GM23338 (cell line): ENCODE measurements around the gene ST3GAL4. TPM values are rescaled to one million over a fixed set of nuclear protein-coding genes. Genes with fewer than 3 reads are reported as not detected.
A peak's percentile ranks its signal among the peaks of the same experiment; 100 is the strongest.
"Not testable (repeated sequence)": the region's sequence is repeated elsewhere in the genome, so short reads cannot be mapped to it uniquely, and the experiment has no call there.

Experiments
- ATAC-seq: fragments of 200-7000 bp; cut with Tn5 transposase; 3 replicates; pipeline ENCODE4 v1.9.1; 2020
- DNase-seq: peaks from one replicate; pipeline ENCODE4 v3.0.0-alpha.2; 2015; ENCODE audit warnings: low spot score
- H2AFZ ChIP-seq: fragments of 200-600 bp; sonication (generic); 2 replicates; pipeline ENCODE4 v1.8.0; 2016; ENCODE audit warnings: antibody characterized with exemption, mild to moderate bottlenecking, moderate library complexity
- H3F3A ChIP-seq: fragments of 200-600 bp; sonication (generic); replicated peaks from 2 replicates; pipeline ENCODE4 v1.8.0; 2017; ENCODE audit warnings: antibody characterized with exemption, mixed run types, low read depth
- H3K27ac ChIP-seq: fragments of 200-600 bp; sonication (generic); 2 replicates; pipeline ENCODE4 v1.6.1; 2016; ENCODE audit warnings: low read depth
- H3K27me3 ChIP-seq: fragments of 200-600 bp; sonication (generic); 2 replicates; pipeline ENCODE4 v1.8.0; 2016; ENCODE audit warnings: mild to moderate bottlenecking, mixed run types, moderate library complexity; ENCODE audit not compliant: insufficient read depth
- H3K36me3 ChIP-seq: fragments of 200-600 bp; sonication (generic); 2 replicates; pipeline ENCODE4 v1.8.0; 2016; ENCODE audit warnings: mild to moderate bottlenecking; ENCODE audit not compliant: insufficient read depth
- H3K4me1 ChIP-seq: fragments of 200-600 bp; sonication (generic); 2 replicates; pipeline ENCODE4 v1.8.0; 2016; ENCODE audit warnings: mild to moderate bottlenecking, moderate library complexity; ENCODE audit not compliant: insufficient read depth
- H3K4me2 ChIP-seq: fragments of 200-600 bp; sonication (generic); 2 replicates; pipeline ENCODE4 v1.7.1; 2017; ENCODE audit warnings: mixed run types
- H3K4me3 ChIP-seq: fragments of 200-600 bp; sonication (generic); 2 replicates; pipeline ENCODE4 v1.6.1; 2016; ENCODE audit warnings: mixed run types
- H3K79me2 ChIP-seq: fragments of 200-600 bp; sonication (generic); replicated peaks from 2 replicates; pipeline ENCODE4 v1.8.0; 2017; ENCODE audit warnings: mild to moderate bottlenecking; ENCODE audit not compliant: insufficient read depth
- H3K9me2 ChIP-seq: fragments of 200-600 bp; sonication (generic); 2 replicates; pipeline ENCODE4 v1.8.0; 2017; ENCODE audit not compliant: insufficient read depth
- H4K20me1 ChIP-seq: fragments of 200-600 bp; sonication (generic); replicated peaks from 2 replicates; pipeline ENCODE4 v1.8.0; 2017; ENCODE audit warnings: mild to moderate bottlenecking; ENCODE audit not compliant: insufficient read depth
- H3K27ac Mint-ChIP-seq: 2 replicates; pipeline ENCODE4 v1.8.0; 2020; ENCODE audit warnings: inconsistent platforms, mild to moderate bottlenecking, moderate library complexity, mixed read lengths
- H3K27me3 Mint-ChIP-seq: 3 replicates; pipeline ENCODE4 v1.8.0; 2022; ENCODE audit warnings: low read depth, mild to moderate bottlenecking, moderate library complexity, mixed read lengths, inconsistent platforms; ENCODE audit not compliant: insufficient read depth, poor library complexity
- H3K36me3 Mint-ChIP-seq: 3 replicates; pipeline ENCODE4 v1.8.0; 2021; ENCODE audit warnings: low read depth, mild to moderate bottlenecking, inconsistent platforms, moderate library complexity, mixed read lengths
- H3K4me1 Mint-ChIP-seq: 3 replicates; pipeline ENCODE4 v1.8.0; 2020; ENCODE audit warnings: mild to moderate bottlenecking, inconsistent platforms, mixed read lengths
- H3K4me3 Mint-ChIP-seq: 3 replicates; pipeline ENCODE4 v1.8.0; 2021; ENCODE audit warnings: moderate library complexity, mild to moderate bottlenecking, inconsistent platforms, mixed read lengths
- H3K9me3 Mint-ChIP-seq: 3 replicates; pipeline ENCODE4 v1.8.0; 2020; ENCODE audit warnings: moderate library complexity, mild to moderate bottlenecking, inconsistent platforms, mixed read lengths
- EZH2phosphoT487 ChIP-seq: fragments of 200-600 bp; sonication (generic); IDR thresholded peaks from one replicate; pipeline ENCODE4 v1.8.1; 2018; ENCODE audit warnings: antibody characterized with exemption; ENCODE audit not compliant: unreplicated experiment
- NANOG ChIP-seq: IDR thresholded peaks from 2 replicates; pipeline ENCODE4 v1.6.1; 2016; ENCODE audit warnings: antibody characterized with exemption, borderline replicate concordance
- polyA plus RNA-seq: library from polyadenylated mRNA; unstranded; fragments of >200 nt; fragmentation: Nextera tagmentation; extraction: Ambion mirVana; gene quantifications from 2 replicates; pipeline ENCODE4 v1.2.1, GENCODE V29; 2016
- total RNA-seq: library from RNA; depleted of rRNA; stranded (reverse); fragments of >200 nt; shearing (Covaris generic); gene quantifications from 2 replicates; pipeline ENCODE4 v1.2.3, GENCODE V29; 2014
- TF ChIP-seq, protein P1 (sequence below), 2 experiments: fragments of 200-600 bp in 1 of 2; sonication (generic) in 1 of 2; conservative IDR thresholded peaks; 2 replicates each; pipeline versions ENCODE4 v1.5.1 to v1.6.1; 2016 to 2017; ENCODE audit warnings: antibody characterized with exemption in 2 of 2, low read depth in 2 of 2, mild to moderate bottlenecking in 2 of 2, moderate library complexity in 1 of 2

The ST3GAL4 gene
- total and polyA plus RNA-seq, 2 experiments from 2014 or later = 10.1 to 28.0 TPM

DNA sequence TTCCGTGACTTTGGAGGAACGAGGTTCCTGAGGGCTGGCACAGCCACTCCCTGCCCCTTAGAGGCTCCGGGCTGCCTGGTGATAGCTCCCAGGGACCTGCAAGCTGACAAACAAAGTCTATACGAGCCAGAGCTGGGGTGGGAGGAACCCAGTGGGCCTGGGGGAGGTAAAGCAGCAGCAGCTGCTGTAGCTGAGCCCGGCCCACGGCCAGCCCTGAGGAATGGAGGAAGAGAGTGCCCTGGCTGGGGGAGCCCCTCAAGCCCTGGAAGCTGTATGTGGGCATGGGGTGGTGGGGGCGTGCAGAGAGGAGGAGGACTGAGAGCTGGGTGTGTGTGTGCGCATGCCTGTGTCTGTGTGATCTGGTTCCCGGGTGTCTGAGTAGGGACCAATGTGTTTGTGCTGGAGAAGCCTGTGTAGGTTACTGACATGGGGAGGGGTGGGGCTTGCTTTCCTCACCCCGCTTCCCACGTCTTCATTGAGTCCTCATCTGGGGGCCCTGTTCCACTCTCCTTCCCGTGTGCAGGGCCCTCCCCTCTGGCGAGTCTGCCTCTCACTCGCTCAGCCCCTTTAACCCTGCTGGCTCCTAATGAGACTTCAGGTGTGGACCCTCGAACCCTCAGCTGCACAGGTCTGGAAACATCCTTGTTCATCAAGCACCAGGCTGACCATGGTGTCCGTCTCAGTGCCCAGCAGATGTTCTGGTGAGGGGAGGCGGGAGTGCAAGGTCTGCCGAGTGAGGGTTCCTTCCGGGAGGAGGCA is 10.8 kb downstream of the ST3GAL4 start:
- no peak overlapping the region for H3K27ac Mint-ChIP-seq
- H3K27me3 Mint-ChIP-seq = peaks cover 6% of the 10 kb centered on the region
- no peak overlapping the region for H3K27ac ChIP-seq
- H3K27me3 ChIP-seq = no peaks in the 10 kb centered on the region
- peak; percentile 7 for ATAC-seq
- H3K4me3 Mint-ChIP-seq = 0 out of 3 replicates have a peak overlapping the region, but pooled peaks have one; percentile 28
- no peaks in the 10 kb centered on the region; the same call in 1 of the 2 replicates for H4K20me1 ChIP-seq
- no peaks in the 10 kb centered on the region; the same call in 2 of the 3 replicates for H3K36me3 Mint-ChIP-seq
- H3F3A ChIP-seq = no peaks in the 10 kb centered on the region
- peaks cover 16% of the 10 kb centered on the region; the same call in 1 of the 2 replicates for H3K4me1 ChIP-seq
- peak; percentile 43 for DNase-seq
- H3K79me2 ChIP-seq = peaks cover 26% of the 10 kb centered on the region
- H3K36me3 ChIP-seq = no peaks in the 10 kb centered on the region
- H3K4me1 Mint-ChIP-seq = peaks cover 47% of the 10 kb centered on the region
- H3K9me3 Mint-ChIP-seq = no peaks in the 10 kb centered on the region
- TF ChIP-seq EZH2phosphoT487 (no peak), NANOG (no peak)
- TF ChIP-seq, protein P1, sequence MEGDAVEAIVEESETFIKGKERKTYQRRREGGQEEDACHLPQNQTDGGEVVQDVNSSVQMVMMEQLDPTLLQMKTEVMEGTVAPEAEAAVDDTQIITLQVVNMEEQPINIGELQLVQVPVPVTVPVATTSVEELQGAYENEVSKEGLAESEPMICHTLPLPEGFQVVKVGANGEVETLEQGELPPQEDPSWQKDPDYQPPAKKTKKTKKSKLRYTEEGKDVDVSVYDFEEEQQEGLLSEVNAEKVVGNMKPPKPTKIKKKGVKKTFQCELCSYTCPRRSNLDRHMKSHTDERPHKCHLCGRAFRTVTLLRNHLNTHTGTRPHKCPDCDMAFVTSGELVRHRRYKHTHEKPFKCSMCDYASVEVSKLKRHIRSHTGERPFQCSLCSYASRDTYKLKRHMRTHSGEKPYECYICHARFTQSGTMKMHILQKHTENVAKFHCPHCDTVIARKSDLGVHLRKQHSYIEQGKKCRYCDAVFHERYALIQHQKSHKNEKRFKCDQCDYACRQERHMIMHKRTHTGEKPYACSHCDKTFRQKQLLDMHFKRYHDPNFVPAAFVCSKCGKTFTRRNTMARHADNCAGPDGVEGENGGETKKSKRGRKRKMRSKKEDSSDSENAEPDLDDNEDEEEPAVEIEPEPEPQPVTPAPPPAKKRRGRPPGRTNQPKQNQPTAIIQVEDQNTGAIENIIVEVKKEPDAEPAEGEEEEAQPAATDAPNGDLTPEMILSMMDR (conservative IDR thresholded peaks at IDR 0.05; ENCODE audit: low read depth in 2 of 2) = no peak
- no peak overlapping the region for H2AFZ ChIP-seq
- H3K4me2 ChIP-seq = no peak overlapping the region
- H3K4me3 ChIP-seq = no peak overlapping the region
- no peaks in the 10 kb centered on the region for H3K9me2 ChIP-seq

DNA sequence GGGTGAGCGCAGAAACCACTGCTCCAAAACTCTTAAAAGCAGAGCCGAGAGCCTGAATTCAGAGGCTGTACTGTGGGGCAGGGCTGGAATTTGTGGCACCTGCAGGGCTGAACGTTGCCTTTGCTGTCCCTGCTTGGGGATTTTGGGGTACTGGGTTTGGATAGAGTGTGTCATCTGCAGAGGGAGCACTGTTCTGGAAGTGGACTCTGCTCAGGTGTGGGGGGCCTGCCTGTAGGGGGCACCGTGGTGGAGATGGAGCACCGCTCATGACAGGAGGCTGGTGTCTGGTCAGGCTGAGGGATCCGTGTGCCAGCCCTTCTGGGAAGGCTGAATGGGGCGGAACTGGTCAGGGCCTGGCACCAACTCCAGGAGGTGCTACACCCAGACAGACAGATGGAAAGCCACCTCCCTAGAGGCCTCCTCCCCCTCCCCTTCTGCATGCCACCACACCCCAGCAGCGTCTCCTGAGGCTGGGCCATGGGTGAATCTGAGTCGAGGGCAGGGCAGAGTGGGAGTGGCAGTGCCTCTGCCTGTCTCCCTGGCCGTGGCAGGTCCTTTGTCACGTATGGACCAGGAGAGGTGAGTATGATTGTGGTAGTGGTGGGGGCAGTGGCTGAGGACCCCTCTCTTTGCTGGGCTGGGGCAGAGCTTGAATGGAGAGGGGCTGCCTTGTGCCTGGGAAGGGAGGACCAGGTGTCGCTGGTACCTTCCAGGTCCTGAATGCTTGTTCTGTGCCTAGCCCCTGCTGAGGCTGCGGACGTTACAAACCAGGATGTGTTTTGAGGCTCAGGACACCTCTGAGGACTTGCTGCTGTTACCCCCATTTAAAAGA is 11.6 kb downstream of the ST3GAL4 start:
- H3K9me2 ChIP-seq, H3F3A ChIP-seq, H3K4me3 Mint-ChIP-seq, H3K36me3 ChIP-seq, H3K9me3 Mint-ChIP-seq, DNase-seq, H4K20me1 ChIP-seq, H3K4me2 ChIP-seq, H3K27ac ChIP-seq, H3K27ac Mint-ChIP-seq, H2AFZ ChIP-seq, H3K27me3 ChIP-seq, H3K36me3 Mint-ChIP-seq, H3K27me3 Mint-ChIP-seq, H3K4me3 ChIP-seq: not testable (repeated sequence)
- peak; percentile 45 for ATAC-seq
- peaks cover 45% of the 10 kb centered on the region for H3K4me1 Mint-ChIP-seq
- peaks cover 33% of the 10 kb centered on the region for H3K79me2 ChIP-seq
- H3K4me1 ChIP-seq = peaks cover 16% of the 10 kb centered on the region; the same call in 1 of the 2 replicates
- TF ChIP-seq, protein P1 (conservative IDR thresholded peaks at IDR 0.05; ENCODE audit: low read depth in 2 of 2) = peak; percentile 47 to 65

DNA sequence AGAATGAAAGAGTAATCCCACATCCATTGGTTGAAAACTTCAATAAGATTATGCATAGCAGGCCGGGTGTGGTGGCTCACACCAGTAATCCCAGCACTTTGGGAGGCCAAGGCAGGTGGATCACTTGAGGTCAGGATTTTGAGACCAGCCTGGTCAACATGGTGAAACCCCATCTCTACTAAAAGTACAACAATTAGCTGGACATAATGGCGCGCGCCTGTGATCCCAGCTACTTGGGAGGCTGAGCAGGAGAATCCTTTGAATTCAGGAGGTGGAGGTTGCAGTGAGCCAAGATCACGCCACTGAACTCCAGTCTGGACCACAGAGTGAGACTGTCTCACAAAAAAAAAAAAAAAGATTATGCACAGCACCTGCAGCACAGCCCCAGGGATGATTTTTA is 12.3 kb downstream of the ST3GAL4 start:
- Histone ChIP-seq H3K79me2 (peaks cover 39% of the 10 kb centered on the region), H3K4me1 (peaks cover 16% of the 10 kb centered on the region; the same call in 1 of the 2 replicates)
- H3F3A ChIP-seq, H3K36me3 Mint-ChIP-seq, H3K9me2 ChIP-seq, H3K36me3 ChIP-seq, H3K27ac Mint-ChIP-seq, ATAC-seq, H3K4me2 ChIP-seq, H3K27ac ChIP-seq, H3K27me3 ChIP-seq, H4K20me1 ChIP-seq, H3K4me3 ChIP-seq, H2AFZ ChIP-seq, DNase-seq, H3K9me3 Mint-ChIP-seq, H3K27me3 Mint-ChIP-seq, H3K4me3 Mint-ChIP-seq: not testable (repeated sequence)
- peaks cover 41% of the 10 kb centered on the region for H3K4me1 Mint-ChIP-seq

DNA sequence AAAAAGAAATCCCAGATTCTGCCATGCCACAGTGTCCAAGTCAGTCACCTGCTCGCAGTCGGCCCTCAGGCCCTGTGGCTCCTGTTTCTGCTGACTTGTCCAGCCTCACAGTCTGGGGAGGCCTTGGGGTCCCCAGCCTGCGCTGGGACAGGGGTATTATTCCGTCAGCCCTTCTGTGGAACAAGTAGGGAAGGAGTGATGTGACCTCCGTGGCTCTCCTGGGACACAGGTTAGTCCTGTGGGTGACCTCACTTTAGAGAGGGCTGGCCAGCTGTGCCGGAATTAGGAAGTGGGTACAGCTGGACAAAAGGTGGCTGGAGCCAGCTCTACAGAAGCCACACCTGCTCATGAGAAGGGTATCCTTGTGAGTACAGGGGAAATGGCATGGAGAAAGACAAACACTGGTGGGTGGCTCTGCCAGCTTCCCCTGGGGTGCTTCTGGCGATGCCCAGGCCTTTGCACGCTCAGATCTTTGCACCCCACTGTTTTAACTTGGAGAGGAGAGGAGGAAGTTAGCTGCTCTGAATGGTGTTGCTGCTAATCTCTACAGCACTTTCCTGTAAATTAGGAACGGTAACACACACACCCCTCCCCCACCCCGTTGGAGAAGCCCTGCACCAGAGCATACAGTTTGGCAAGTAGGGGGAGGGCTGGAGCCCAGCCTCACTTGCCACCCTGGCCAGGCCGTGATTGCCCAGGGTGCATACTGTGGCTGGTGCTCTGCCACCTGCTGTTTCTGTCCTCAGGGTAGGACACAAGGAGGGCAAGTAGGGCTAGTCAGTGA is 13.0 kb downstream of the ST3GAL4 start:
- H4K20me1 ChIP-seq, H3K27me3 ChIP-seq, H3K36me3 ChIP-seq, H2AFZ ChIP-seq, H3K9me3 Mint-ChIP-seq, H3K27me3 Mint-ChIP-seq, H3K36me3 Mint-ChIP-seq, H3K27ac ChIP-seq, H3K4me3 ChIP-seq, H3F3A ChIP-seq, H3K9me2 ChIP-seq: not testable (repeated sequence)
- Histone ChIP-seq H3K79me2 (peaks cover 44% of the 10 kb centered on the region), H3K4me2 (peak overlapping the region; percentile 67; the same call in 1 of the 2 replicates), H3K4me1 (peaks cover 20% of the 10 kb centered on the region; the same call in 1 of the 2 replicates)
- ATAC-seq (peak; percentile 40), DNase-seq (peak; percentile 59)
- H3K4me1 Mint-ChIP-seq = peaks cover 41% of the 10 kb centered on the region
- peak overlapping the region; percentile 83 for H3K27ac Mint-ChIP-seq
- H3K4me3 Mint-ChIP-seq = peak overlapping the region; percentile 19; the same call in 1 of the 3 replicates
